Left lung (tissue), 10 donors: Measurements from ENCODE around the gene MPLKIP. TPM values are rescaled to one million over a fixed set of nuclear protein-coding genes. Genes with fewer than 3 reads are reported as not detected.

Experiments used
- ATAC-seq: fragments of 200-7000 bp; cut with Tn5 transposase; one replicate; pipeline ENCODE4 v1.9.1; 2020; ENCODE audit warnings: moderate library complexity
- DNase-seq, 4 donors: peaks; one replicate each; pipeline ENCODE4 v3.0.0-alpha.2; 2013 to 2020
- H3K27ac ChIP-seq, 2 donors: fragments of 200-600 bp; sonication (generic) in 1 of 2; one replicate each; pipeline versions ENCODE4 v1.5.0 to v1.8.0; 2020 to 2021
- H3K27me3 ChIP-seq, 2 donors: fragments of 200-600 bp; sonication (generic) in 1 of 2; one replicate each; pipeline versions ENCODE4 v1.5.0 to v1.8.0; 2020 to 2021
- H3K36me3 ChIP-seq, 2 donors: fragments of 200-600 bp; sonication (generic) in 1 of 2; one replicate each; pipeline versions ENCODE4 v1.5.0 to v1.8.0; 2020 to 2021
- H3K4me1 ChIP-seq, 2 donors: fragments of 200-600 bp; one replicate each; pipeline ENCODE4 v1.8.0; 2021
- H3K4me3 ChIP-seq, 2 donors: fragments of 200-600 bp; sonication (generic) in 1 of 2; one replicate each; pipeline versions ENCODE4 v1.5.0 to v1.8.0; 2020 to 2021; ENCODE audit warnings: mild to moderate bottlenecking in 1 of 2
- H3K9me3 ChIP-seq, 2 donors: fragments of 200-600 bp; sonication (generic) in 1 of 2; one replicate each; pipeline versions ENCODE4 v1.5.0 to v1.8.0; 2020 to 2021
- CTCF ChIP-seq, 2 donors: fragments of 200-600 bp; sonication (generic) in 1 of 2; IDR thresholded peaks; one replicate each; pipeline versions ENCODE4 v1.5.0 to v1.8.0; 2021; ENCODE audit warnings: antibody characterized with exemption in 2 of 2
- intact Hi-C, 2 donors: fragments of 100-400 bp; cut with DNase I; formaldehyde crosslinking; loops; one replicate each; pipeline versions ENCODE4 v1.11.2 to v1.14.2; 2022
- polyA plus RNA-seq, 6 donors: library from polyadenylated mRNA; unstranded; fragments of 120-200 nt; gene quantifications; one replicate each; pipeline ENCODE4 v1.2.1, GENCODE V29; 2013; ENCODE audit not compliant: insufficient read length in 6 of 6
- total RNA-seq, 2 donors: library from RNA; stranded (reverse); fragmentation: NEBNext Ultra II Directional; extraction: Animal tissue kit (Norgen Biotek cat#: 25700); gene quantifications; one replicate each; pipeline ENCODE4 v1.2.1, GENCODE V29; 2021
- donor health status: DM: no; HTN: yes; CAD: no.
- donor health status: DM: no; HTN: no; CAD: no.

MPLKIP gene
- total and polyA plus RNA-seq, 8 donors = 28.0 to 38.8 (median 35.3) TPM

GRCh38 chr7:40101201-40101600, 33.2 kb downstream of the MPLKIP start:
- intact Hi-C loops = no loop called here
- no peak for TF ChIP-seq CTCF (IDR thresholded peaks at IDR 0.05)
- Histone ChIP-seq H3K27ac (no peak overlapping the region), H3K9me3 (no peaks in the 10 kb centered on the region), H3K36me3 (no peaks in the 10 kb centered on the region), H3K4me3 (no peak overlapping the region), H3K4me1 (no peaks in the 10 kb centered on the region), H3K27me3 (no peaks in the 10 kb centered on the region)
- ATAC-seq = no peak
- DNase-seq = no peak

- ATAC-seq = no peak
These were observed 34.6 kb downstream of the MPLKIP start for GRCh38 chr7:40099837-40100236.

GRCh38 chr7:40098810-40099209, 35.6 kb downstream of the MPLKIP start:
- no peak for ATAC-seq
- Histone ChIP-seq H3K9me3 (no peaks in the 10 kb centered on the region), H3K4me3 (no peak overlapping the region), H3K36me3 (peaks cover 0 to 14% of the 10 kb centered on the region in 2 donors), H3K4me1 (no peaks in the 10 kb centered on the region), H3K27me3 (no peaks in the 10 kb centered on the region), H3K27ac (no peak overlapping the region)
- no peak for DNase-seq
- no peak for TF ChIP-seq CTCF (IDR thresholded peaks at IDR 0.05)
- intact Hi-C loops = no loop called here

More at GRCh38 chr7:40099837-40100236, 34.6 kb downstream of the MPLKIP start:
- intact Hi-C loops = no loop called here
- Histone ChIP-seq H3K36me3 (peaks cover 0 to 3% of the 10 kb centered on the region in 2 donors), H3K27ac (no peak overlapping the region), H3K4me3 (no peak overlapping the region), H3K27me3 (no peaks in the 10 kb centered on the region), H3K4me1 (no peaks in the 10 kb centered on the region), H3K9me3 (no peaks in the 10 kb centered on the region)
- TF ChIP-seq CTCF (IDR thresholded peaks at IDR 0.05) = no peak
- no peak for DNase-seq

- H3K9me3 ChIP-seq = no peaks in the 10 kb centered on the region
- peaks cover 0 to 24% of the 10 kb centered on the region in 2 donors for H3K36me3 ChIP-seq
- DNase-seq (no peak), ATAC-seq (no peak)
- H3K27me3 ChIP-seq = no peaks in the 10 kb centered on the region
- no peak overlapping the region for H3K27ac ChIP-seq
- H3K4me3 ChIP-seq = no peak overlapping the region
- intact Hi-C loops = no loop called here
- no peak for TF ChIP-seq CTCF (IDR thresholded peaks at IDR 0.05)
- H3K4me1 ChIP-seq = no peaks in the 10 kb centered on the region
These were observed 36.7 kb downstream of the MPLKIP start for GRCh38 chr7:40097728-40098127.

GRCh38 chr7:40095695-40096327, 38.6 kb downstream of the MPLKIP start:
- no peaks in the 10 kb centered on the region for H3K9me3 ChIP-seq
- no peaks in the 10 kb centered on the region for H3K4me1 ChIP-seq
- H3K36me3 ChIP-seq = peaks cover 0 to 41% of the 10 kb centered on the region in 2 donors
- no peaks in the 10 kb centered on the region for H3K27me3 ChIP-seq
- DNase-seq (no peak), ATAC-seq (no peak)
- H3K4me3 ChIP-seq = no peak overlapping the region
- H3K27ac ChIP-seq = no peak overlapping the region
- no peak for TF ChIP-seq CTCF (IDR thresholded peaks at IDR 0.05)
- intact Hi-C loops = no loop called here
